GM12878 (cell line): Measurements from ENCODE around the gene SPATA24. TPM values are rescaled to one million over a fixed set of nuclear protein-coding genes. Genes with fewer than 3 reads are reported as not detected.

ENCODE experiments used
- BCL11A ChIP-seq: IDR thresholded peaks from 2 replicates; pipeline ENCODE4 v1.6.1; 2011; ENCODE audit warnings: low read depth, low read length
- CBX3 ChIP-seq: fragments of 200-600 bp; sonication (generic); IDR thresholded peaks from 2 replicates; pipeline ENCODE4 v1.6.1; 2016; ENCODE audit warnings: low read depth, borderline replicate concordance
- CBX5 ChIP-seq: sonication (generic); IDR thresholded peaks from 2 replicates; pipeline ENCODE4 v1.6.1; 2016; ENCODE audit warnings: low read depth, moderate library complexity, mild to moderate bottlenecking, inconsistent platforms
- CREB1 ChIP-seq: IDR thresholded peaks from 2 replicates; pipeline ENCODE4 v1.6.1; 2012; ENCODE audit warnings: low read depth, mild to moderate bottlenecking, inconsistent platforms
- FOXM1 ChIP-seq: IDR thresholded peaks from 2 replicates; pipeline ENCODE4 v1.6.1; 2012; ENCODE audit warnings: low read depth, mild to moderate bottlenecking, inconsistent platforms, low read length, moderate library complexity
- HDGF ChIP-seq: fragments of 450-650 bp; IDR thresholded peaks from 2 replicates; pipeline ENCODE4 v1.6.1; 2016; ENCODE audit warnings: antibody characterized with exemption
- IRF4 ChIP-seq: IDR thresholded peaks from 2 replicates; pipeline ENCODE4 v1.6.1; 2011; ENCODE audit warnings: low read depth, low read length
- LARP7 ChIP-seq: fragments of 450-650 bp; IDR thresholded peaks from 2 replicates; pipeline ENCODE4 v1.6.1; 2017; ENCODE audit warnings: mild to moderate bottlenecking
- MEF2B ChIP-seq: fragments of 450-650 bp; IDR thresholded peaks from 2 replicates; pipeline ENCODE4 v1.6.1; 2018; ENCODE audit warnings: mild to moderate bottlenecking, moderate library complexity; ENCODE audit not compliant: partially characterized antibody, poor library complexity, severe bottlenecking
- PBX3 ChIP-seq: IDR thresholded peaks from 2 replicates; pipeline ENCODE4 v1.6.1; 2011; ENCODE audit warnings: mild to moderate bottlenecking, low read depth, low read length, moderate library complexity; ENCODE audit not compliant: insufficient replicate concordance
- POU2F2 ChIP-seq: IDR thresholded peaks from 3 replicates; pipeline ENCODE4 v1.6.1; 2011; ENCODE audit warnings: low read depth, mild to moderate bottlenecking, low read length, borderline replicate concordance
- RAD51 ChIP-seq: fragments of 450-650 bp; IDR thresholded peaks from 2 replicates; pipeline ENCODE4 v1.6.1; 2016; ENCODE audit warnings: moderate library complexity, mild to moderate bottlenecking, inconsistent platforms
- RELA ChIP-seq: fragments of 450-650 bp; IDR thresholded peaks from 2 replicates; pipeline ENCODE4 v1.8.0; 2014; ENCODE audit warnings: borderline replicate concordance; ENCODE audit not compliant: partially characterized antibody
- RUNX3 ChIP-seq: IDR thresholded peaks from 2 replicates; pipeline ENCODE4 v1.6.1; 2012; ENCODE audit warnings: low read length, inconsistent platforms
- SKIL ChIP-seq: fragments of 450-650 bp; IDR thresholded peaks from 2 replicates; pipeline ENCODE4 v1.6.1; 2017; ENCODE audit warnings: mild to moderate bottlenecking, low read depth, inconsistent platforms; ENCODE audit not compliant: poor library complexity, severe bottlenecking
- SMAD1 ChIP-seq: fragments of 450-650 bp; IDR thresholded peaks from 2 replicates; pipeline ENCODE4 v1.6.1; 2018; ENCODE audit warnings: mild to moderate bottlenecking, low read depth; ENCODE audit not compliant: partially characterized antibody
- STAT1 ChIP-seq: fragments of 450-650 bp; conservative IDR thresholded peaks from 2 replicates; pipeline ENCODE4 v1.6.1; 2014; ENCODE audit warnings: antibody characterized with exemption, mild to moderate bottlenecking
- STAT3 ChIP-seq: IDR thresholded peaks from 2 replicates; pipeline ENCODE4 v1.6.1; 2011; ENCODE audit warnings: low read depth, low read length, improper control_type of control experiment
- SUZ12 ChIP-seq: fragments of 200-600 bp; sonication (generic); IDR thresholded peaks from one replicate; pipeline ENCODE4 v1.6.1; 2018; ENCODE audit warnings: antibody characterized with exemption, mild to moderate bottlenecking; ENCODE audit not compliant: unreplicated experiment
- TAF1 ChIP-seq: IDR thresholded peaks from 2 replicates; pipeline ENCODE4 v1.6.1; 2011; ENCODE audit warnings: mild to moderate bottlenecking, low read depth, low read length, borderline replicate concordance
- TBL1XR1 ChIP-seq: IDR thresholded peaks from 2 replicates; pipeline ENCODE4 v1.6.1; 2012; ENCODE audit warnings: low read depth, low read length, improper control_type of control experiment
- USF2 ChIP-seq: IDR thresholded peaks from 2 replicates; pipeline ENCODE4 v1.6.1; 2011; ENCODE audit warnings: low read depth, low read length, improper control_type of control experiment, borderline replicate concordance
- polyA plus RNA-seq, 11 experiments: library from polyadenylated mRNA; depleted of rRNA in 4 of 11; unstranded in 6 of 11; stranded (reverse) in 5 of 11; fragments of >200 nt; fragmentation: Nextera tagmentation in 4 of 11; fragmentation: Illumina TruSeq in 1 of 11; extraction: Ambion mirVana in 4 of 11; extraction: Trizol in 1 of 11; gene quantifications; 1 replicate in 1 of 11; 2 replicates in 10 of 11; pipeline versions ENCODE4 v1.2.1 to v1.2.3, GENCODE V29; 2011 to 2016; ENCODE audit warnings: inconsistent platforms in 2 of 11, missing spikeins in 2 of 11, low read depth in 1 of 11
- total RNA-seq, 4 experiments: library from RNA; depleted of rRNA in 3 of 4; stranded (reverse); fragments of >200 nt in 3 of 4; fragmentation: Illumina TruSeq in 1 of 4; extraction: Trizol in 1 of 4; gene quantifications; 2 replicates each; pipeline versions ENCODE4 v1.2.1 to v1.2.3, GENCODE V29; 2013 to 2021
- TF ChIP-seq, protein P1 (sequence below): fragments of 450-650 bp; IDR thresholded peaks from 2 replicates; pipeline ENCODE4 v1.6.1; 2016; ENCODE audit warnings: mild to moderate bottlenecking, moderate library complexity, borderline replicate concordance

The SPATA24 gene
- total and polyA plus RNA-seq, 10 of the 15 experiments (the other 5 are each of a cell fraction or from before 2014, with no cell fraction given) = 4.1 to 9.8 (median 7.3) TPM

GRCh38 chr5:139446956-139447779, 43.3 kb upstream of the SPATA24 start (continued):
- peak; percentile 40; the same call in 1 of the 3 replicates for TF ChIP-seq POU2F2
- TF ChIP-seq RELA = peak; percentile 94
- no peak for TF ChIP-seq CBX5
- TF ChIP-seq RAD51 = peak; percentile 33; the same call in 1 of the 2 replicates
- peak; percentile 89 for TF ChIP-seq MEF2B
- peak; percentile 28; the same call in 1 of the 2 replicates for TF ChIP-seq STAT3
- TF ChIP-seq SMAD1 = no peak
- 0 out of 2 replicates have a peak, but pooled peaks have one; percentile 1 for TF ChIP-seq TAF1
- TF ChIP-seq BCL11A = peak; percentile 98
- peak; percentile 97 for TF ChIP-seq SKIL
- TF ChIP-seq USF2 = no peak
- TF ChIP-seq RUNX3 = peak; percentile 98
- TF ChIP-seq HDGF = no peak
- TF ChIP-seq STAT1 = no peak
- TF ChIP-seq SUZ12 = no peak
- TF ChIP-seq FOXM1 = peak; percentile 100
- peak; percentile 72; the same call in 1 of the 2 replicates for TF ChIP-seq TBL1XR1
- no peak for TF ChIP-seq CBX3
- TF ChIP-seq, protein P1, sequence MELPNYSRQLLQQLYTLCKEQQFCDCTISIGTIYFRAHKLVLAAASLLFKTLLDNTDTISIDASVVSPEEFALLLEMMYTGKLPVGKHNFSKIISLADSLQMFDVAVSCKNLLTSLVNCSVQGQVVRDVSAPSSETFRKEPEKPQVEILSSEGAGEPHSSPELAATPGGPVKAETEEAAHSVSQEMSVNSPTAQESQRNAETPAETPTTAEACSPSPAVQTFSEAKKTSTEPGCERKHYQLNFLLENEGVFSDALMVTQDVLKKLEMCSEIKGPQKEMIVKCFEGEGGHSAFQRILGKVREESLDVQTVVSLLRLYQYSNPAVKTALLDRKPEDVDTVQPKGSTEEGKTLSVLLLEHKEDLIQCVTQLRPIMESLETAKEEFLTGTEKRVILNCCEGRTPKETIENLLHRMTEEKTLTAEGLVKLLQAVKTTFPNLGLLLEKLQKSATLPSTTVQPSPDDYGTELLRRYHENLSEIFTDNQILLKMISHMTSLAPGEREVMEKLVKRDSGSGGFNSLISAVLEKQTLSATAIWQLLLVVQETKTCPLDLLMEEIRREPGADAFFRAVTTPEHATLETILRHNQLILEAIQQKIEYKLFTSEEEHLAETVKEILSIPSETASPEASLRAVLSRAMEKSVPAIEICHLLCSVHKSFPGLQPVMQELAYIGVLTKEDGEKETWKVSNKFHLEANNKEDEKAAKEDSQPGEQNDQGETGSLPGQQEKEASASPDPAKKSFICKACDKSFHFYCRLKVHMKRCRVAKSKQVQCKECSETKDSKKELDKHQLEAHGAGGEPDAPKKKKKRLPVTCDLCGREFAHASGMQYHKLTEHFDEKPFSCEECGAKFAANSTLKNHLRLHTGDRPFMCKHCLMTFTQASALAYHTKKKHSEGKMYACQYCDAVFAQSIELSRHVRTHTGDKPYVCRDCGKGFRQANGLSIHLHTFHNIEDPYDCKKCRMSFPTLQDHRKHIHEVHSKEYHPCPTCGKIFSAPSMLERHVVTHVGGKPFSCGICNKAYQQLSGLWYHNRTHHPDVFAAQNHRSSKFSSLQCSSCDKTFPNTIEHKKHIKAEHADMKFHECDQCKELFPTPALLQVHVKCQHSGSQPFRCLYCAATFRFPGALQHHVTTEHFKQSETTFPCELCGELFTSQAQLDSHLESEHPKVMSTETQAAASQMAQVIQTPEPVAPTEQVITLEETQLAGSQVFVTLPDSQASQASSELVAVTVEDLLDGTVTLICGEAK = no peak
- TF ChIP-seq PBX3 = no peak
- peak; percentile 84 for TF ChIP-seq CREB1
- peak; percentile 97 for TF ChIP-seq IRF4
- no peak for TF ChIP-seq LARP7
